ENCODE data around the gene GRM8.

DNA sequence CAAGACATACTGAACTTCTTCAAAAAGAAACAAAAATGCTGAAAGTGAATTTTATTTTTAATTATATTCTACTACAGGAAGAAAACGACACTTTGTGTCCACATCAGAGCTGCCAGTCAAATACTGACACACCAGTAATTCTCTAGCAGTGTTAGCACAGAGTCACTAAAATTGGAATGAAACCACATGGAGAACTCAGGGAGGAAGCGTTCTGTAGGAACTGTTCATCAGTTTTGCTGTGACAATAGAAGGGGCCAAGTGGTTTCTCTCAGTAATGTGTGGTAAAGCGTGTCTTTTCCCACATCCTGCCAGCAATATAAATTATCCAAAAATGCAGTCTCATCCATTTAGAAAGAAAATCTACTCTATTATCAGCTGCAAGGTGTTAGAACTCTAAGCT is 683.3 kb downstream of the GRM8 start:
- no peak for TF ChIP-seq EP300 (IDR thresholded peaks at IDR 0.05; ENCODE audit: borderline replicate concordance)
- TF ChIP-seq, protein P1, sequence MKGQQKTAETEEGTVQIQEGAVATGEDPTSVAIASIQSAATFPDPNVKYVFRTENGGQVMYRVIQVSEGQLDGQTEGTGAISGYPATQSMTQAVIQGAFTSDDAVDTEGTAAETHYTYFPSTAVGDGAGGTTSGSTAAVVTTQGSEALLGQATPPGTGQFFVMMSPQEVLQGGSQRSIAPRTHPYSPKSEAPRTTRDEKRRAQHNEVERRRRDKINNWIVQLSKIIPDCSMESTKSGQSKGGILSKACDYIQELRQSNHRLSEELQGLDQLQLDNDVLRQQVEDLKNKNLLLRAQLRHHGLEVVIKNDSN (IDR thresholded peaks at IDR 0.05), result no peak

Data from Ishikawa (cell line).